Endothelial cell of umbilical vein (primary cell): ENCODE data around the gene FTO. TPM values are rescaled to one million over a fixed set of nuclear protein-coding genes. Genes with fewer than 3 reads are reported as not detected.

ENCODE experiments used
- BruUV-seq: library from RNA; stranded (reverse); fragments of 400-500 nt; replicated peaks from 2 replicates; lab custom pipeline; 2021; lab: Mats Ljungman, UMichigan
- CTCF ChIA-PET: fragments of 300-600, 350-600 bp; sonication (Branson Sonifier 250); formaldehyde crosslinking; loops from one replicate; lab custom pipeline; 2021; ENCODE audit warnings: antibody characterized with exemption, inconsistent platforms; lab: Charles Lee
- POLR2A ChIA-PET: fragments of 300-600, 350-600 bp; sonication (Branson Sonifier 250); formaldehyde crosslinking; loops from one replicate; lab custom pipeline; 2021; ENCODE audit warnings: antibody characterized with exemption, inconsistent platforms; lab: Charles Lee
- DNase-seq: peaks from one replicate; pipeline ENCODE4 v3.0.0-alpha.2; 2011; ENCODE audit warnings: low read depth, low spot score
- FAIRE-seq: peaks from 2 replicates; lab custom pipeline; 2011; peaks lifted over from hg19 to GRCh38; lab: Jason Lieb, UNC
- H2AFZ ChIP-seq: 2 replicates; pipeline ENCODE4 v1.6.0; 2012; ENCODE audit warnings: low read depth, low read length, control low read depth, inconsistent platforms
- H3K27ac ChIP-seq: 2 replicates; pipeline ENCODE4 v1.5.1; 2011; ENCODE audit warnings: low read depth, mild to moderate bottlenecking, control low read depth, low read length, moderate library complexity; ENCODE audit not compliant: insufficient read depth
- H3K27me3 ChIP-seq, 2 experiments: 2 replicates each; pipeline versions ENCODE4 v1.6.0 to v1.6.1; 2011; ENCODE audit warnings: low read length in 2 of 2, mixed read lengths in 1 of 2; ENCODE audit not compliant: control insufficient read depth in 2 of 2, insufficient read depth in 2 of 2
- H3K36me3 ChIP-seq, 2 experiments: 2 replicates in 1 of 2; 3 replicates in 1 of 2; pipeline ENCODE4 v1.5.1; 2011; ENCODE audit warnings: low read length in 2 of 2, mild to moderate bottlenecking in 1 of 2, moderate library complexity in 1 of 2; ENCODE audit not compliant: control insufficient read depth in 2 of 2, insufficient read depth in 2 of 2; ENCODE audit errors: extremely low read depth in 1 of 2
- H3K4me1 ChIP-seq: 3 replicates; pipeline ENCODE4 v1.5.1; 2011; ENCODE audit warnings: mild to moderate bottlenecking, low read length; ENCODE audit not compliant: control insufficient read depth, insufficient read depth; ENCODE audit errors: extremely low read depth
- H3K4me2 ChIP-seq: 2 replicates; pipeline ENCODE4 v1.6.1; 2011; ENCODE audit warnings: low read length, control low read depth, mixed read lengths; ENCODE audit not compliant: insufficient read depth
- H3K4me3 ChIP-seq, 3 experiments: fragments of 200-600 bp in 1 of 3; sonication (generic), shearing (Covaris generic) in 1 of 3; replicated peaks in 1 of 3; 2 replicates each; pipeline ENCODE4 v1.5.1; 2011 to 2016; ENCODE audit warnings: control low read depth in 3 of 3, low read length in 3 of 3, mild to moderate bottlenecking in 2 of 3, inconsistent platforms in 1 of 3, low read depth in 1 of 3, moderate library complexity in 1 of 3; ENCODE audit not compliant: insufficient read depth in 1 of 3
- H3K79me2 ChIP-seq: 2 replicates; pipeline ENCODE4 v1.6.0; 2012; ENCODE audit warnings: low read length, inconsistent platforms; ENCODE audit not compliant: control insufficient read depth, insufficient read depth
- H3K9ac ChIP-seq: replicated peaks from 2 replicates; pipeline ENCODE3; 2011; ENCODE audit warnings: low read length, control low read depth; ENCODE audit not compliant: insufficient read depth; ENCODE audit errors: extremely low read depth
- H3K9me1 ChIP-seq: replicated peaks from 3 replicates; pipeline ENCODE4 v1.6.0; 2011; ENCODE audit warnings: mild to moderate bottlenecking, low read length; ENCODE audit not compliant: control insufficient read depth, insufficient read depth; ENCODE audit errors: extremely low read depth
- H3K9me3 ChIP-seq: replicated peaks from 2 replicates; pipeline ENCODE4 v1.5.1; 2012; ENCODE audit warnings: low read length, inconsistent platforms; ENCODE audit not compliant: control insufficient read depth, insufficient read depth
- H4K20me1 ChIP-seq: replicated peaks from 2 replicates; pipeline ENCODE3; 2011; ENCODE audit warnings: mild to moderate bottlenecking, low read length; ENCODE audit not compliant: control insufficient read depth, insufficient read depth; ENCODE audit errors: extremely low read depth
- EZH2 ChIP-seq: IDR thresholded peaks from 2 replicates; pipeline ENCODE4 v1.6.1; 2012; ENCODE audit warnings: borderline replicate concordance, low read depth, mild to moderate bottlenecking, moderate library complexity, low read length, inconsistent platforms; ENCODE audit not compliant: severe bottlenecking
- FOS ChIP-seq: IDR thresholded peaks from 2 replicates; pipeline ENCODE4 v1.6.1; 2011; ENCODE audit warnings: mild to moderate bottlenecking, low read length, moderate library complexity, borderline replicate concordance; ENCODE audit not compliant: insufficient read depth
- GATA2 ChIP-seq: IDR thresholded peaks from 2 replicates; pipeline ENCODE4 v1.7.0; 2011; ENCODE audit warnings: low read depth, mild to moderate bottlenecking, moderate library complexity, mixed read lengths, low read length; ENCODE audit not compliant: insufficient read length, insufficient read depth
- JUN ChIP-seq: IDR thresholded peaks from 2 replicates; pipeline ENCODE4 v1.6.1; 2011; ENCODE audit warnings: borderline replicate concordance, low read depth; ENCODE audit not compliant: insufficient read length, insufficient read depth
- MAX ChIP-seq: IDR thresholded peaks from 2 replicates; pipeline ENCODE4 v1.6.1; 2011; ENCODE audit not compliant: insufficient read depth, insufficient read length
- MYC ChIP-seq: IDR thresholded peaks from one replicate; pipeline ENCODE4 v1.6.1; 2011; ENCODE audit warnings: mild to moderate bottlenecking, low read depth, low read length
- POLR2A ChIP-seq: IDR thresholded peaks from 2 replicates; pipeline ENCODE4 v1.6.1; 2012; ENCODE audit warnings: low read depth, mild to moderate bottlenecking, control low read depth, low read length
- POLR2AphosphoS5 ChIP-seq: IDR thresholded peaks from 2 replicates; pipeline ENCODE4 v1.6.1; 2012; ENCODE audit warnings: low read depth, mild to moderate bottlenecking, control low read depth, low read length, moderate library complexity; ENCODE audit not compliant: insufficient read depth
- dilution Hi-C: fragments of 300-500 bp; cut with MboI; formaldehyde crosslinking; loops from one replicate; pipeline ENCODE4 v1.15.0; 2019; ENCODE audit warnings: low sequenced_read_pairs; ENCODE audit not compliant: extremely low pct_ligation_motif_present
- intact Hi-C: fragments of 100-400 bp; cut with micrococcal nuclease; formaldehyde crosslinking; loops from one replicate; pipeline ENCODE4 v1.10.0; 2022
- polyA plus RNA-seq, 4 experiments: library from polyadenylated mRNA; depleted of rRNA in 3 of 4; stranded (reverse) in 3 of 4; unstranded in 1 of 4; fragments of >200 nt; gene quantifications; 2 replicates each; pipeline versions ENCODE4 v1.2.1 to v1.2.3, GENCODE V29; 2011 to 2012; ENCODE audit warnings: missing spikeins in 1 of 4
- total RNA-seq: library from RNA; stranded (reverse); gene quantifications from 2 replicates; pipeline ENCODE4 v1.2.3, GENCODE V29; 2021
- TF ChIP-seq, protein P1 (sequence below), 2 donors: IDR thresholded peaks; 1 replicate in 1 of 2; 2 replicates in 1 of 2; pipeline ENCODE4 v1.5.1; 2011; ENCODE audit warnings: low read length in 2 of 2, mild to moderate bottlenecking in 2 of 2, moderate library complexity in 2 of 2, control low read depth in 1 of 2, inconsistent platforms in 1 of 2, low read depth in 1 of 2; ENCODE audit not compliant: insufficient read depth in 1 of 2; ENCODE audit errors: extremely low read depth in 1 of 2

FTO gene
- total and polyA plus RNA-seq, 2 donors (not counting 3 experiments of a cell fraction or from before 2014, with no cell fraction given), result 48.6 to 87.1 TPM

DNA sequence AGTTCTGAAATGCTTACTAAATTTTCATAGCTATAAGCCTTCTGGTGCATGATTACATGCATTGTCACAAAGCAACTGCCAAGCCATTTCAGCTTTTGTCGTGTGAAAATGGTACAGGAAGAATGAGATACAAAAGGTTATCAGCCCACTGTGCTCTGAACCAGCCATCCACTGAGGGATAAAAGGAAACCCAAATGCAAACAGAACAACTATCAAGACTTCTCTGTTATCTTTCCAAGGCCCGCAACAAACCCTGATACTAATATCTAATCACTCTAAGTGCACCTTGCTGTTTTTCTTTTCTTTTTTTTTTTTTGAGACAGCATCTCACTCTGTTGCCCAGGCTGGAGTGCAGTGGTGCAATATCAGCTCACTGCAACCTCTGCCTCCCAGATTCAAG is 109.0 kb downstream of the FTO start:
- Histone ChIP-seq H3K4me1 (no peaks in the 10 kb centered on the region), H3K79me2 (no peaks in the 10 kb centered on the region), H3K9me1 (no peaks in the 10 kb centered on the region), H3K9ac (no peak overlapping the region), H3K9me3 (no peaks in the 10 kb centered on the region), H3K27ac (no peak overlapping the region), H4K20me1 (no peaks in the 10 kb centered on the region), H3K36me3 (no peaks in the 10 kb centered on the region), H3K4me2 (no peak overlapping the region), H3K27me3 (no peaks in the 10 kb centered on the region), H2AFZ (no peak overlapping the region), H3K4me3 (no peak overlapping the region)
- ChIA-PET CTCF (interaction anchor here (2.2 kb wide), 1 partner anchor 79 kb away, joined by 6 read pairs; no protein-coding TSS in a partner anchor), POLR2A (no interaction called here)
- FAIRE-seq (no peak), DNase-seq (no peak)
- BruUV-seq, result no TSS peak
- intact Hi-C loops, result no loop called here
- dilution Hi-C loops, result no loop called here
- no peak for TF ChIP-seq POLR2A
- TF ChIP-seq, protein P1, sequence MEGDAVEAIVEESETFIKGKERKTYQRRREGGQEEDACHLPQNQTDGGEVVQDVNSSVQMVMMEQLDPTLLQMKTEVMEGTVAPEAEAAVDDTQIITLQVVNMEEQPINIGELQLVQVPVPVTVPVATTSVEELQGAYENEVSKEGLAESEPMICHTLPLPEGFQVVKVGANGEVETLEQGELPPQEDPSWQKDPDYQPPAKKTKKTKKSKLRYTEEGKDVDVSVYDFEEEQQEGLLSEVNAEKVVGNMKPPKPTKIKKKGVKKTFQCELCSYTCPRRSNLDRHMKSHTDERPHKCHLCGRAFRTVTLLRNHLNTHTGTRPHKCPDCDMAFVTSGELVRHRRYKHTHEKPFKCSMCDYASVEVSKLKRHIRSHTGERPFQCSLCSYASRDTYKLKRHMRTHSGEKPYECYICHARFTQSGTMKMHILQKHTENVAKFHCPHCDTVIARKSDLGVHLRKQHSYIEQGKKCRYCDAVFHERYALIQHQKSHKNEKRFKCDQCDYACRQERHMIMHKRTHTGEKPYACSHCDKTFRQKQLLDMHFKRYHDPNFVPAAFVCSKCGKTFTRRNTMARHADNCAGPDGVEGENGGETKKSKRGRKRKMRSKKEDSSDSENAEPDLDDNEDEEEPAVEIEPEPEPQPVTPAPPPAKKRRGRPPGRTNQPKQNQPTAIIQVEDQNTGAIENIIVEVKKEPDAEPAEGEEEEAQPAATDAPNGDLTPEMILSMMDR (IDR thresholded peaks at IDR 0.05; ENCODE audit: extremely low read depth in 1 of 2, insufficient read depth in 1 of 2, low read depth in 1 of 2, low read length in 2 of 2), result no peak
- TF ChIP-seq EZH2, result no peak
- no peak for TF ChIP-seq MAX
- TF ChIP-seq POLR2AphosphoS5, result no peak
- TF ChIP-seq FOS, result no peak
- no peak for TF ChIP-seq GATA2
- no peak for TF ChIP-seq MYC
- no peak for TF ChIP-seq JUN
